ENCODE measurements around the gene ZNF23. TPM values are rescaled to one million over a fixed set of nuclear protein-coding genes. Genes with fewer than 3 reads are reported as not detected.

The ZNF23 gene
- total RNA-seq, 4 donors from 2014 or later = 11.0 to 23.0 (median 14.6) TPM

- Histone ChIP-seq H3K4me1 (no peaks in the 10 kb centered on the region), H3K9me3 (peaks cover 13 to 100% (median 19%) of the 10 kb centered on the region in 3 donors), H3K27ac (no peak overlapping the region), H3K27me3 (no peaks in the 10 kb centered on the region), H3K36me3 (peaks cover 29 to 70% of the 10 kb centered on the region in 2 donors), H3K4me3 (no peak overlapping the region)
- 97 to 99% methylated on average over 6 to 7 of the region's 7 CpGs for WGBS, 2 donors (ENCODE audit: low coverage in 1 of 2)
- TF ChIP-seq, protein P1, sequence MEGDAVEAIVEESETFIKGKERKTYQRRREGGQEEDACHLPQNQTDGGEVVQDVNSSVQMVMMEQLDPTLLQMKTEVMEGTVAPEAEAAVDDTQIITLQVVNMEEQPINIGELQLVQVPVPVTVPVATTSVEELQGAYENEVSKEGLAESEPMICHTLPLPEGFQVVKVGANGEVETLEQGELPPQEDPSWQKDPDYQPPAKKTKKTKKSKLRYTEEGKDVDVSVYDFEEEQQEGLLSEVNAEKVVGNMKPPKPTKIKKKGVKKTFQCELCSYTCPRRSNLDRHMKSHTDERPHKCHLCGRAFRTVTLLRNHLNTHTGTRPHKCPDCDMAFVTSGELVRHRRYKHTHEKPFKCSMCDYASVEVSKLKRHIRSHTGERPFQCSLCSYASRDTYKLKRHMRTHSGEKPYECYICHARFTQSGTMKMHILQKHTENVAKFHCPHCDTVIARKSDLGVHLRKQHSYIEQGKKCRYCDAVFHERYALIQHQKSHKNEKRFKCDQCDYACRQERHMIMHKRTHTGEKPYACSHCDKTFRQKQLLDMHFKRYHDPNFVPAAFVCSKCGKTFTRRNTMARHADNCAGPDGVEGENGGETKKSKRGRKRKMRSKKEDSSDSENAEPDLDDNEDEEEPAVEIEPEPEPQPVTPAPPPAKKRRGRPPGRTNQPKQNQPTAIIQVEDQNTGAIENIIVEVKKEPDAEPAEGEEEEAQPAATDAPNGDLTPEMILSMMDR (IDR thresholded peaks at IDR 0.05) = no peak
- no peak for TF ChIP-seq POLR2AphosphoS5 (IDR thresholded peaks at IDR 0.05)
- TF ChIP-seq EP300 (IDR thresholded peaks at IDR 0.05) = no peak
- TF ChIP-seq POLR2A (IDR thresholded peaks at IDR 0.05) = no peak
- no peak for ATAC-seq
These were observed 13.7 kb downstream of the ZNF23 start for GRCh38 chr16:71448274-71448866.

DNA sequence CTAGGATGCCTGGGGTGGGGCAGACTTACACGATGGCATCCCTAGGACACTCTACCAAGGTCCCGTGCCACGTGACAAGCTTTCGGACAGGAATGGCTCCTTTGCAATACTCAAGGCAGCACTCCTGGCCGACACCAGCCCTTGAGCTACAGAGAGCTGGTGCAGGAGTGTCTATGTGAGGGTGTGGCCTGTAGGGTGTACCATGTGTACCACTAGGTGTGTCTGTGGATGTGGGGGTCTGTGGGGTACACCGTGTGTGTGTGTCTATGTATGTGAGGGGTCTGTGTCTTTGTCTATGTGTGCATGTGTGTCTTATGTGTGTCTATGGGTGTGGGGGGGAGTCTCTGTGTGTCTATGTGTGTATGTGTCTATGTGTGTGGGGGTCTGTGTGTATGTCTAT lies 18.3 kb downstream of the ZNF23 start:
- Histone ChIP-seq H3K9me3 (peaks cover 7 to 83% (median 9%) of the 10 kb centered on the region in 3 donors), H3K27ac (no peak overlapping the region), H3K27me3 (peaks cover 30% of the 10 kb centered on the region), H3K4me1 (no peaks in the 10 kb centered on the region), H3K36me3 (peaks cover 6 to 23% of the 10 kb centered on the region in 2 donors), H3K4me3 (no peak overlapping the region)
- no peak for ATAC-seq
- TF ChIP-seq POLR2A (IDR thresholded peaks at IDR 0.05) (no peak), EP300 (IDR thresholded peaks at IDR 0.05) (no peak), POLR2AphosphoS5 (IDR thresholded peaks at IDR 0.05) (no peak)
- TF ChIP-seq, protein P1 (IDR thresholded peaks at IDR 0.05) = no peak
- WGBS, 2 donors (ENCODE audit: low coverage in 1 of 2) = 100% methylated on average over 1 of the region's 6 CpGs; no CpG with 5 or more reads in 1 of the 2 donors

- peaks cover 31% of the 10 kb centered on the region for H3K27me3 ChIP-seq
- peaks cover 0 to 7% of the 10 kb centered on the region in 2 donors for H3K36me3 ChIP-seq
- TF ChIP-seq EP300 (IDR thresholded peaks at IDR 0.05) (no peak), POLR2A (IDR thresholded peaks at IDR 0.05) (no peak), POLR2AphosphoS5 (IDR thresholded peaks at IDR 0.05) (no peak)
- TF ChIP-seq, protein P1 (IDR thresholded peaks at IDR 0.05) = no peak
- H3K9me3 ChIP-seq = peaks cover 0 to 66% (median 0%) of the 10 kb centered on the region in 3 donors
- no peaks in the 10 kb centered on the region for H3K4me1 ChIP-seq
- H3K4me3 ChIP-seq = no peak within 1 kb of the TSS
- WGBS, 2 donors (ENCODE audit: low coverage in 1 of 2) = 100% methylated on average over 1 of the region's 13 CpGs; no CpG with 5 or more reads in 1 of the 2 donors
- H3K27ac ChIP-seq = no peak within 1 kb of the TSS
- no peak for ATAC-seq
These were observed 20.0 kb downstream of the ZNF23 start, which contains the start of gene TLE7 for GRCh38 chr16:71442051-71442440. TLE7 (minus strand) TSS chr16:71442054; CDS start chr16:71433324, 8,730 bp downstream.

- Histone ChIP-seq H3K4me3 (no peak overlapping the region), H3K9me3 (peaks cover 0 to 61% (median 0%) of the 10 kb centered on the region in 3 donors)
- WGBS, 2 donors (ENCODE audit: low coverage in 1 of 2) = no CpG with 5 or more reads among the region's 71 CpGs
These were observed 20.5 kb downstream of the ZNF23 start for GRCh38 chr16:71441348-71442050.

More at GRCh38 chr16:71441348-71442050, 20.5 kb downstream of the ZNF23 start:
- Histone ChIP-seq H3K27ac (no peak overlapping the region), H3K36me3 (peaks cover 0 to 5% of the 10 kb centered on the region in 2 donors), H3K4me1 (no peaks in the 10 kb centered on the region), H3K27me3 (peaks cover 36% of the 10 kb centered on the region)
- ATAC-seq = no peak
- TF ChIP-seq, protein P1 (IDR thresholded peaks at IDR 0.05) = peak in 1 of 4 experiments; percentile 47
- TF ChIP-seq EP300 (IDR thresholded peaks at IDR 0.05) = no peak
